HG03135 (cell line): ENCODE measurements around the gene RAPGEF2.
A peak's percentile ranks its signal among the peaks of the same experiment; 100 is the strongest.
"Not testable (repeated sequence)": the region's sequence is repeated elsewhere in the genome, so short reads cannot be mapped to it uniquely, and the experiment has no call there.

Source experiments
- ATAC-seq: cut with Tn5 transposase; IDR thresholded peaks from one replicate; pipeline ENCODE4 v1.9.1; 2021; ENCODE audit warnings: mild to moderate bottlenecking, moderate library complexity; ENCODE audit not compliant: unreplicated experiment

RAPGEF2 gene

GRCh38 chr4:159102622-159103383 lies at the start of gene RAPGEF2:
TSS of gene RAPGEF2 (plus strand) at chr4:159103079. CDS start at chr4:159104163, 1,084 bp downstream.
- peak; percentile 80 for ATAC-seq

- no peak for ATAC-seq
Measured at GRCh38 chr4:159055833-159056232, 47.0 kb upstream of the RAPGEF2 start.

- ATAC-seq, result no peak
Measured at GRCh38 chr4:159060161-159060560, 42.7 kb upstream of the RAPGEF2 start.

GRCh38 chr4:159062381-159062780 lies 40.5 kb upstream of the RAPGEF2 start:
- ATAC-seq, result no peak

- ATAC-seq, result no peak
Measured at GRCh38 chr4:159065513-159066240, 37.2 kb upstream of the RAPGEF2 start.

GRCh38 chr4:159068139-159068538 lies 34.7 kb upstream of the RAPGEF2 start:
- not testable (repeated sequence) for ATAC-seq

GRCh38 chr4:159069922-159070321 lies 33.0 kb upstream of the RAPGEF2 start:
- no peak for ATAC-seq

- ATAC-seq, result no peak
Measured at GRCh38 chr4:159070742-159071141, 32.1 kb upstream of the RAPGEF2 start.

- ATAC-seq, result no peak
Measured at GRCh38 chr4:159071178-159071968, 31.5 kb upstream of the RAPGEF2 start.

- ATAC-seq, result no peak
Measured at GRCh38 chr4:159071969-159072765, 30.7 kb upstream of the RAPGEF2 start.

- ATAC-seq, result no peak
Measured at GRCh38 chr4:159075531-159075932, 27.3 kb upstream of the RAPGEF2 start.

- ATAC-seq, result not testable (repeated sequence)
Measured at GRCh38 chr4:159077018-159077417, 25.9 kb upstream of the RAPGEF2 start.

- peak; percentile 94 for ATAC-seq
Measured at GRCh38 chr4:159077702-159078495, 25.0 kb upstream of the RAPGEF2 start.

- no peak for ATAC-seq
Measured at GRCh38 chr4:159079074-159079473, 23.8 kb upstream of the RAPGEF2 start.

- no peak for ATAC-seq
Measured at GRCh38 chr4:159086606-159087005, 16.3 kb upstream of the RAPGEF2 start.

GRCh38 chr4:159090255-159090654 lies 12.6 kb upstream of the RAPGEF2 start:
- no peak for ATAC-seq

GRCh38 chr4:159094156-159094555 lies 8.7 kb upstream of the RAPGEF2 start:
- ATAC-seq, result not testable (repeated sequence)

GRCh38 chr4:159096434-159096833 lies 6.4 kb upstream of the RAPGEF2 start:
- ATAC-seq, result no peak

- ATAC-seq, result no peak
Measured at GRCh38 chr4:159097144-159097543, 5.7 kb upstream of the RAPGEF2 start.

- no peak for ATAC-seq
Measured at GRCh38 chr4:159097785-159098184, 5.1 kb upstream of the RAPGEF2 start.
